PC-9 (cell line): ENCODE results near the gene BTBD17. TPM values are rescaled to one million over a fixed set of nuclear protein-coding genes. Genes with fewer than 3 reads are reported as not detected.

Source experiments
- BruUV-seq: library from RNA; stranded (reverse); fragments of 400-500 nt; replicated peaks from 2 replicates; lab custom pipeline; 2021; lab: Mats Ljungman, UMichigan
- CTCF ChIA-PET: fragments of 300-600 bp; sonication (Branson Sonifier 250); formaldehyde crosslinking; loops from one replicate; lab custom pipeline; 2022; ENCODE audit warnings: antibody characterized with exemption; lab: Charles Lee
- POLR2A ChIA-PET: fragments of 300-600 bp; sonication (Branson Sonifier 250); formaldehyde crosslinking; loops from one replicate; lab custom pipeline; 2022; ENCODE audit warnings: antibody characterized with exemption; ENCODE audit not compliant: unreplicated experiment; lab: Charles Lee
- DNase-seq, 2 experiments: peaks; one replicate each; pipeline versions ENCODE4 v3.0.0 to v3.0.0-alpha.2; 2015 to 2022; ENCODE audit warnings: mixed read lengths in 1 of 2
- H2AFZ ChIP-seq: fragments of 200-600 bp; sonication (generic); 2 replicates; pipeline ENCODE4 v1.8.1; 2017; ENCODE audit warnings: antibody characterized with exemption
- H3F3A ChIP-seq: fragments of 200-600 bp; sonication (generic); 2 replicates; pipeline ENCODE4 v1.8.1; 2017; ENCODE audit warnings: antibody characterized with exemption, mild to moderate bottlenecking, low read depth; ENCODE audit not compliant: insufficient read depth
- H3K27ac ChIP-seq: fragments of 200-600 bp; sonication (generic); 2 replicates; pipeline ENCODE4 v1.6.1; 2016; ENCODE audit warnings: mixed run types
- H3K27me3 ChIP-seq: fragments of 200-600 bp; sonication (generic); 2 replicates; pipeline ENCODE4 v1.6.1; 2016; ENCODE audit warnings: low read depth, mixed run types; ENCODE audit not compliant: insufficient read depth
- H3K36me3 ChIP-seq: fragments of 200-600 bp; sonication (generic); 2 replicates; pipeline ENCODE4 v1.6.1; 2016; ENCODE audit warnings: low read depth, mixed run types
- H3K4me1 ChIP-seq: fragments of 200-600 bp; sonication (generic); replicated peaks from 2 replicates; pipeline ENCODE4 v1.6.1; 2016; ENCODE audit warnings: mixed run types; ENCODE audit not compliant: insufficient read depth
- H3K4me2 ChIP-seq: fragments of 200-600 bp; sonication (generic); 2 replicates; pipeline ENCODE4 v1.6.1; 2017; ENCODE audit warnings: mixed run types
- H3K4me3 ChIP-seq: fragments of 200-600 bp; sonication (generic); 2 replicates; pipeline ENCODE4 v1.6.1; 2016; ENCODE audit warnings: mixed run types
- H3K79me2 ChIP-seq: fragments of 200-600 bp; sonication (generic); 2 replicates; pipeline ENCODE4 v1.6.1; 2017; ENCODE audit warnings: low read depth, mixed run types
- H3K9me2 ChIP-seq: fragments of 200-600 bp; sonication (generic); 2 replicates; pipeline ENCODE4 v1.8.1; 2017; ENCODE audit warnings: mild to moderate bottlenecking; ENCODE audit not compliant: insufficient read depth
- H3K9me3 ChIP-seq: fragments of 200-600 bp; sonication (generic); 2 replicates; pipeline ENCODE4 v1.8.1; 2016; ENCODE audit warnings: low read depth; ENCODE audit not compliant: insufficient read depth
- H4K20me1 ChIP-seq: fragments of 200-600 bp; sonication (generic); 2 replicates; pipeline ENCODE4 v1.8.1; 2017; ENCODE audit not compliant: insufficient read depth
- EZH2 ChIP-seq: fragments of 200-600 bp; sonication (generic); IDR thresholded peaks from 2 replicates; pipeline ENCODE4 v1.8.0; 2017; ENCODE audit warnings: antibody characterized with exemption, low read depth
- intact Hi-C: fragments of 100-400 bp; cut with micrococcal nuclease; formaldehyde crosslinking; loops from one replicate; pipeline ENCODE4 v1.10.0; 2022; ENCODE audit not compliant: unreplicated experiment
- total RNA-seq: library from RNA; stranded (reverse); gene quantifications from 2 replicates; pipeline ENCODE4 v1.2.3, GENCODE V29; 2021
- TF ChIP-seq, protein P1 (sequence below): fragments of 200-600 bp; sonication (generic); conservative IDR thresholded peaks from 2 replicates; pipeline ENCODE4 v1.6.1; 2017; ENCODE audit warnings: mixed run types, antibody characterized with exemption, mild to moderate bottlenecking, moderate library complexity

Gene BTBD17
- total RNA-seq, 1 experiment from 2014 or later = not detected

DNA sequence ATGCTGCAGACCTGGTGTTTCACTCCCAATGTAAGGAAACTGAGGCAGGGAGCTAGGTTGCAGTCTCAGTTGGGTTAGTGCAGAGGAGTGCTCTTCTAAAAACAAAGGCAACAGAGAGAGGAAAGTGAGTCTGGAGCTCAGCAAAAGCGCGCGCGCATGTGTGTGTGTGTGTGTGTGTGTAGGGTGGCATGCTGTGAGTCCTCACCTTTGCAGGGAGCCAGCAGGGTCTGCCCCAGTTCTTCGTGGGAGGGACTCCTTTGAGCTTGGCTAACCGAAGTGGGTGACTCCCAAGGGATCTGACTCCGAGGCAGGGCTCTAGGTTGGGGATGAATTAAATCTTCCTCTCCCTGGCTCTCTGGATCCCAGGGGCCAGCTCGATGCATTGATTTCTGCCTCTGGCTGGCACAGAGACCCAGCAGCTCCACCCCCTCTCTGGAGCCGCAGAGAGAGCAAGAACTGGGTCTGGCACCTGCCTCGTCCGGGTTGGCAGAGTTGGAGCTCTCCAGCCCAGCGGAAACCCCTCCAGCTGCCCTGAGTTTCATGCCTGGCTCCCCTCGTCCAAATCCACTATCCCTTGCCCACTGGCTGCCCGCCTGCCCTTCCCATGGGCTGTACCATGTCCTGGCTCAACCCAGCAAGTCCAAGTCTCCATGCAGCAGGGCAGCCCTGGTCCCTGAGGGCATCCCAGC is 1.3 kb upstream of the BTBD17 start:
- CTCF ChIA-PET = interaction anchor here (0.7 kb wide), 1 partner anchor 15 kb away, joined by 3 read pairs; no protein-coding TSS in a partner anchor
- Histone ChIP-seq H3K4me1 (no peaks in the 10 kb centered on the region), H3K9me3 (no peaks in the 10 kb centered on the region), H3K27ac (no peak overlapping the region), H3F3A (no peaks in the 10 kb centered on the region), H3K9me2 (no peaks in the 10 kb centered on the region), H2AFZ (no peak overlapping the region), H3K27me3 (peaks cover 83% of the 10 kb centered on the region), H4K20me1 (no peaks in the 10 kb centered on the region), H3K4me2 (no peak overlapping the region), H3K79me2 (no peaks in the 10 kb centered on the region), H3K36me3 (no peaks in the 10 kb centered on the region), H3K4me3 (no peak overlapping the region)
- TF ChIP-seq, protein P1, sequence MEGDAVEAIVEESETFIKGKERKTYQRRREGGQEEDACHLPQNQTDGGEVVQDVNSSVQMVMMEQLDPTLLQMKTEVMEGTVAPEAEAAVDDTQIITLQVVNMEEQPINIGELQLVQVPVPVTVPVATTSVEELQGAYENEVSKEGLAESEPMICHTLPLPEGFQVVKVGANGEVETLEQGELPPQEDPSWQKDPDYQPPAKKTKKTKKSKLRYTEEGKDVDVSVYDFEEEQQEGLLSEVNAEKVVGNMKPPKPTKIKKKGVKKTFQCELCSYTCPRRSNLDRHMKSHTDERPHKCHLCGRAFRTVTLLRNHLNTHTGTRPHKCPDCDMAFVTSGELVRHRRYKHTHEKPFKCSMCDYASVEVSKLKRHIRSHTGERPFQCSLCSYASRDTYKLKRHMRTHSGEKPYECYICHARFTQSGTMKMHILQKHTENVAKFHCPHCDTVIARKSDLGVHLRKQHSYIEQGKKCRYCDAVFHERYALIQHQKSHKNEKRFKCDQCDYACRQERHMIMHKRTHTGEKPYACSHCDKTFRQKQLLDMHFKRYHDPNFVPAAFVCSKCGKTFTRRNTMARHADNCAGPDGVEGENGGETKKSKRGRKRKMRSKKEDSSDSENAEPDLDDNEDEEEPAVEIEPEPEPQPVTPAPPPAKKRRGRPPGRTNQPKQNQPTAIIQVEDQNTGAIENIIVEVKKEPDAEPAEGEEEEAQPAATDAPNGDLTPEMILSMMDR = no peak
- TF ChIP-seq EZH2 = no peak
- intact Hi-C loops = loop anchor here (5.0 kb wide), 1 partner anchor 61 kb away; no protein-coding TSS in a partner anchor
- POLR2A ChIA-PET = no interaction called here
- no TSS peak for BruUV-seq
- no peak for DNase-seq

DNA sequence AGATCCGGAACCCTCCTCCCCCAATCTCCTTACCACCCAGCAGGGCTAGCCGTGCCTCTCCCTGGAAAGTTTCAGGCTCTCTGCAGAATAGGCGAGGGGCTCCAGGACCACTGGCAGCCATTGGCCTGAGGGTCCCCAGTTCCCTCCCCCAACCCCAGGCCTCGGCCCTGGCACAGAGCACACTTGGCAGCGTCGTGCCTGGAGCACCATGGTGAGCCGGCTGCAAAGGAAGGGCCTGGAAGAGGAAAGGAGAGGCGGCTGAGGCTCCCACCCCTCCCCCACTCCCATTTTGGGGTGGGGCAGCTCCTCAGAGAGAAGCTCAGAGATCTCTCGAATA is 369 bp upstream of the BTBD17 start:
- Histone ChIP-seq H4K20me1 (no peaks in the 10 kb centered on the region), H3K27ac (no peak overlapping the region), H3K4me3 (no peak overlapping the region), H3K27me3 (peaks cover 76% of the 10 kb centered on the region), H3K79me2 (no peaks in the 10 kb centered on the region), H3K9me3 (no peaks in the 10 kb centered on the region), H3K9me2 (no peaks in the 10 kb centered on the region), H3K36me3 (no peaks in the 10 kb centered on the region), H2AFZ (no peak overlapping the region), H3K4me2 (no peak overlapping the region), H3F3A (no peaks in the 10 kb centered on the region), H3K4me1 (no peaks in the 10 kb centered on the region)
- intact Hi-C loops = loop anchor here (5.0 kb wide), 1 partner anchor 60 kb away; no protein-coding TSS in a partner anchor
- ChIA-PET POLR2A (no interaction called here), CTCF (no interaction called here)
- DNase-seq = no peak
- TF ChIP-seq, protein P1 = no peak
- no peak for TF ChIP-seq EZH2
- no TSS peak for BruUV-seq

DNA sequence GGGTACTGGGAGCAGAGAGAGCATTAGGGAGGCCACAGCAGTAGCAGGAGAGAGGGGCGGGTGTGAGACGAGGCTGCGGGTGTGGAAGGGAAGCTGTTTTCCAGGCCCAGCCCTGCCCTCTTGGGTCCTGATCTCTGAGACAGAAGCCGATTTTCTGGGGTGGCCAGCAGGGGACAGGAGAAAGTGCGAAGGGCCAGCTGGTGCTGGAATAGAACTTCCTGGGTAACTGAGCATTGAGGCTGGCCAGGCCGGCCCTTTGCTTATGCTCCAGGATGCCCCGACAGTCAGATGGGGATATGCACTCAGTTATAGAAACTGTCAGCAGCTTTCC is 804 bp downstream of the BTBD17 start:
- Histone ChIP-seq H4K20me1 (no peaks in the 10 kb centered on the region), H3K36me3 (no peaks in the 10 kb centered on the region), H3K27ac (no peak overlapping the region), H3K9me3 (no peaks in the 10 kb centered on the region), H2AFZ (no peak overlapping the region), H3K4me2 (no peak overlapping the region), H3K27me3 (peaks cover 72% of the 10 kb centered on the region), H3K9me2 (no peaks in the 10 kb centered on the region), H3K4me1 (no peaks in the 10 kb centered on the region), H3F3A (no peaks in the 10 kb centered on the region), H3K79me2 (no peaks in the 10 kb centered on the region), H3K4me3 (no peak overlapping the region)
- BruUV-seq = no TSS peak
- ChIA-PET POLR2A (no interaction called here), CTCF (no interaction called here)
- intact Hi-C loops = loop anchor here (5.0 kb wide), 1 partner anchor 59 kb away; no protein-coding TSS in a partner anchor
- no peak for DNase-seq
- no peak for TF ChIP-seq EZH2
- TF ChIP-seq, protein P1 = no peak
